Measurements from ENCODE around the gene RAB40C. TPM values are rescaled to one million over a fixed set of nuclear protein-coding genes. Genes with fewer than 3 reads are reported as not detected.

RAB40C gene
- total RNA-seq, 1 experiment from 2014 or later: 22.5 TPM

DNA sequence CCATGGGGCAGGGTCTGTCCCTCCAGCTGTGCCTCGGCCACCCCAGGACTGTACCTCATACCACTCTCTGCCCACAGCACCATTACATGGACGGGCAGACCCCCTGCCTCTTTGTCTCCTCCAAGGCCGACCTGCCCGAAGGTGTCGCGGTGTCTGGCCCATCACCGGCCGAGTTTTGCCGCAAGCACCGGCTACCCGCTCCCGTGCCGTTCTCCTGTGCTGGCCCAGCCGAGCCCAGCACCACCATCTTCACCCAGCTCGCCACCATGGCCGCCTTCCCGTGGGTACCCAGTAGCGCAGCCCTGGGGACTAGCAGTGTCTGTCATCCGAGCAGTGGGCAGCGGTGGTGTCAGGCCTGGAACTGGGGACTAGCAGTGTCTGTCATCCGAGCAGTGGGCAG lies 83.0 kb downstream of the RAB40C start (continued):
- TF ChIP-seq, protein P1, sequence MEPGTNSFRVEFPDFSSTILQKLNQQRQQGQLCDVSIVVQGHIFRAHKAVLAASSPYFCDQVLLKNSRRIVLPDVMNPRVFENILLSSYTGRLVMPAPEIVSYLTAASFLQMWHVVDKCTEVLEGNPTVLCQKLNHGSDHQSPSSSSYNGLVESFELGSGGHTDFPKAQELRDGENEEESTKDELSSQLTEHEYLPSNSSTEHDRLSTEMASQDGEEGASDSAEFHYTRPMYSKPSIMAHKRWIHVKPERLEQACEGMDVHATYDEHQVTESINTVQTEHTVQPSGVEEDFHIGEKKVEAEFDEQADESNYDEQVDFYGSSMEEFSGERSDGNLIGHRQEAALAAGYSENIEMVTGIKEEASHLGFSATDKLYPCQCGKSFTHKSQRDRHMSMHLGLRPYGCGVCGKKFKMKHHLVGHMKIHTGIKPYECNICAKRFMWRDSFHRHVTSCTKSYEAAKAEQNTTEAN (CRISPR knock-in tag; IDR thresholded peaks at IDR 0.05): no peak
- TF ChIP-seq RELA (CRISPR knock-in tag; IDR thresholded peaks at IDR 0.05; ENCODE audit: borderline replicate concordance) (no peak), TCF7 (CRISPR knock-in tag; IDR thresholded peaks at IDR 0.05; ENCODE audit: low read depth) (no peak), FOXJ3 (CRISPR knock-in tag; IDR thresholded peaks at IDR 0.05; ENCODE audit: borderline replicate concordance) (no peak)
- TF ChIP-seq, protein P2, sequence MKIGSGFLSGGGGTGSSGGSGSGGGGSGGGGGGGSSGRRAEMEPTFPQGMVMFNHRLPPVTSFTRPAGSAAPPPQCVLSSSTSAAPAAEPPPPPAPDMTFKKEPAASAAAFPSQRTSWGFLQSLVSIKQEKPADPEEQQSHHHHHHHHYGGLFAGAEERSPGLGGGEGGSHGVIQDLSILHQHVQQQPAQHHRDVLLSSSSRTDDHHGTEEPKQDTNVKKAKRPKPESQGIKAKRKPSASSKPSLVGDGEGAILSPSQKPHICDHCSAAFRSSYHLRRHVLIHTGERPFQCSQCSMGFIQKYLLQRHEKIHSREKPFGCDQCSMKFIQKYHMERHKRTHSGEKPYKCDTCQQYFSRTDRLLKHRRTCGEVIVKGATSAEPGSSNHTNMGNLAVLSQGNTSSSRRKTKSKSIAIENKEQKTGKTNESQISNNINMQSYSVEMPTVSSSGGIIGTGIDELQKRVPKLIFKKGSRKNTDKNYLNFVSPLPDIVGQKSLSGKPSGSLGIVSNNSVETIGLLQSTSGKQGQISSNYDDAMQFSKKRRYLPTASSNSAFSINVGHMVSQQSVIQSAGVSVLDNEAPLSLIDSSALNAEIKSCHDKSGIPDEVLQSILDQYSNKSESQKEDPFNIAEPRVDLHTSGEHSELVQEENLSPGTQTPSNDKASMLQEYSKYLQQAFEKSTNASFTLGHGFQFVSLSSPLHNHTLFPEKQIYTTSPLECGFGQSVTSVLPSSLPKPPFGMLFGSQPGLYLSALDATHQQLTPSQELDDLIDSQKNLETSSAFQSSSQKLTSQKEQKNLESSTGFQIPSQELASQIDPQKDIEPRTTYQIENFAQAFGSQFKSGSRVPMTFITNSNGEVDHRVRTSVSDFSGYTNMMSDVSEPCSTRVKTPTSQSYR (CRISPR knock-in tag; IDR thresholded peaks at IDR 0.05): no peak
- TF ChIP-seq, protein P3, sequence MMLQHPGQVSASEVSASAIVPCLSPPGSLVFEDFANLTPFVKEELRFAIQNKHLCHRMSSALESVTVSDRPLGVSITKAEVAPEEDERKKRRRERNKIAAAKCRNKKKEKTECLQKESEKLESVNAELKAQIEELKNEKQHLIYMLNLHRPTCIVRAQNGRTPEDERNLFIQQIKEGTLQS (CRISPR knock-in tag; conservative IDR thresholded peaks at IDR 0.05): no peak

DNA sequence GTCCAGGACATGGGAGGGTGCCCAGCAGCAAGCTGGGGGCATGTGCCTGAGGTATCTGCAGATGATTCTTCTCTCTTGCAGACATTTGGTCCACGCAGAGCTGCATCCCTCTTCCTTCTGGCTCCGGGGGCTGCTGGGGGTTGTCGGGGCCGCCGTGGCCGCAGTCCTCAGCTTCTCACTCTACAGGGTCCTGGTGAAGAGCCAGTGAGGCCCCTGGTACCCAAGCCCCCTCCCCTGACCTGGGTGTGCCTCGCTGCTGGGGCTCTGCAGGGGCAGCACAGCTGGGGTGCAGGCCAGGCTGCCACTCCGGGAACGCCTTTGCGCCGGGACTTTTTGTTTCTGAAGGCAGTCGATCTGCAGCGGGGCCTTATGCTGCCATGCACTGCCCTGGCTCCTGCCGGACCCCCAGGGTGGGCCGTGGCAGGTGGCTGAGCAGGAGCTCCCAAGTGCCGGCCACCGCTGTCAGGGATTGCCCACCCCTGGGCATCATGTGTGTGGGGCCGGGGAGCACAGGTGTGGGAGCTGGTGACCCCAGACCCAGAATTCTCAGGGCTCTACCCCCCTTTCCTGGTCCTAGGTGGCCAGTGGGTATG lies 83.6 kb downstream of the RAB40C start:
- ChIA-PET POLR2A (no interaction called here), CTCF (interaction anchor here (0.5 to 0.6 kb wide), 2 partner anchors 19 to 289 kb away, joined by 3 to 5 read pairs; no protein-coding TSS in a partner anchor)
- no peaks in the 10 kb centered on the region for H3K27me3 Mint-ChIP-seq (ENCODE audit: low read depth)
- no peak overlapping the region for H3K27ac Mint-ChIP-seq
- peaks cover 11% of the 10 kb centered on the region for H3K36me3 Mint-ChIP-seq
- ATAC-seq: no peak
- H3K9me3 Mint-ChIP-seq: no peaks in the 10 kb centered on the region
- DNase-seq (ENCODE audit: low spot score): no peak
- H3K4me1 Mint-ChIP-seq: peaks cover 12% of the 10 kb centered on the region
- H3K4me3 Mint-ChIP-seq: no peak overlapping the region
- TF ChIP-seq, protein P4, sequence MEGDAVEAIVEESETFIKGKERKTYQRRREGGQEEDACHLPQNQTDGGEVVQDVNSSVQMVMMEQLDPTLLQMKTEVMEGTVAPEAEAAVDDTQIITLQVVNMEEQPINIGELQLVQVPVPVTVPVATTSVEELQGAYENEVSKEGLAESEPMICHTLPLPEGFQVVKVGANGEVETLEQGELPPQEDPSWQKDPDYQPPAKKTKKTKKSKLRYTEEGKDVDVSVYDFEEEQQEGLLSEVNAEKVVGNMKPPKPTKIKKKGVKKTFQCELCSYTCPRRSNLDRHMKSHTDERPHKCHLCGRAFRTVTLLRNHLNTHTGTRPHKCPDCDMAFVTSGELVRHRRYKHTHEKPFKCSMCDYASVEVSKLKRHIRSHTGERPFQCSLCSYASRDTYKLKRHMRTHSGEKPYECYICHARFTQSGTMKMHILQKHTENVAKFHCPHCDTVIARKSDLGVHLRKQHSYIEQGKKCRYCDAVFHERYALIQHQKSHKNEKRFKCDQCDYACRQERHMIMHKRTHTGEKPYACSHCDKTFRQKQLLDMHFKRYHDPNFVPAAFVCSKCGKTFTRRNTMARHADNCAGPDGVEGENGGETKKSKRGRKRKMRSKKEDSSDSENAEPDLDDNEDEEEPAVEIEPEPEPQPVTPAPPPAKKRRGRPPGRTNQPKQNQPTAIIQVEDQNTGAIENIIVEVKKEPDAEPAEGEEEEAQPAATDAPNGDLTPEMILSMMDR (IDR thresholded peaks at IDR 0.05): no peak
- TF ChIP-seq, protein P5, sequence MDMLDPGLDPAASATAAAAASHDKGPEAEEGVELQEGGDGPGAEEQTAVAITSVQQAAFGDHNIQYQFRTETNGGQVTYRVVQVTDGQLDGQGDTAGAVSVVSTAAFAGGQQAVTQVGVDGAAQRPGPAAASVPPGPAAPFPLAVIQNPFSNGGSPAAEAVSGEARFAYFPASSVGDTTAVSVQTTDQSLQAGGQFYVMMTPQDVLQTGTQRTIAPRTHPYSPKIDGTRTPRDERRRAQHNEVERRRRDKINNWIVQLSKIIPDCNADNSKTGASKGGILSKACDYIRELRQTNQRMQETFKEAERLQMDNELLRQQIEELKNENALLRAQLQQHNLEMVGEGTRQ (CRISPR knock-in tag; IDR thresholded peaks at IDR 0.05): no peak
- no peak for TF ChIP-seq ZNF423 (CRISPR knock-in tag; IDR thresholded peaks at IDR 0.05)
- TF ChIP-seq NR2C2 (CRISPR knock-in tag; IDR thresholded peaks at IDR 0.05): no peak
- no peak for TF ChIP-seq ATF1 (CRISPR knock-in tag; IDR thresholded peaks at IDR 0.05)
- TF ChIP-seq, protein P3 (CRISPR knock-in tag; conservative IDR thresholded peaks at IDR 0.05): no peak

DNA sequence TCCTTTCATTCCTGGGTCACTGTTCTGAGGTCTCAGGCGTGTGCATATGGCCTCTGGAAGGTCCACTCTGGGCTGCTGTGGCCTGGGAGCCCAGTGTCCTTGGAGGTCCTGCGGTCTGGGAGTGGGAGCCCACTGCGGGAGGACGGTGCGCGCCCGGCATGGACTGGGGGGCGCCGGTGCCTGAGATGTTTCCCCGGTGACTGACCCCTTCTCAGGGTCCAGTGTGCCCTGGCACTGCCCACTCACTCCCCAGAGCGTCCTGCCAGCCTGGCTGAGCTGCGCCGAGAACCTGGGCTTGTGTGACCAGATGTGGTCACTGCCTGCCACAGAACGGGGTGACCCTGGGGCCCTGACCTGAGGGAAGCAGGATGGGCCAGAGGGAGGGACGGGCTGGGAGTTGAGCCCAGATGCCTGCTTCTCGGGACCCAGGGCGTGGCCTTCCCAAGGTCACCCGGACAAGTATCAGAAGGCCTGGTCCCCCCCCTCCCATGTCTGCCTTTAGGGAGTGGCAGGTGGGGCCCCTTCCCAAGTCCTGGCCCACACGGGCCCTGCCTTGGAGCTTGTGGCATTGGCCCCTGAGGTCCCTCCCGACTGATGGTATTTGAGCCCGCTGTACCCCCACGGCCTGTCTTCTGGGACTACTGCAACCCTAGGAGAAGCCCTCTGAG lies 84.5 kb downstream of the RAB40C start:
- Mint-ChIP-seq H3K9me3 (no peaks in the 10 kb centered on the region), H3K4me3 (peak overlapping the region; percentile 70; the same call in 1 of the 2 replicates), H3K27me3 (ENCODE audit: low read depth) (no peaks in the 10 kb centered on the region), H3K36me3 (peaks cover 11% of the 10 kb centered on the region), H3K4me1 (peaks cover 13% of the 10 kb centered on the region), H3K27ac (0 out of 2 replicates have a peak overlapping the region, but pooled peaks have one; percentile 27)
- ChIA-PET POLR2A (interaction anchor here (0.5 to 1.5 kb wide), 2 partner anchors 26 to 1560 kb away, joined by 3 to 4 read pairs; no protein-coding TSS in a partner anchor), CTCF (interaction anchor here (0.5 to 2.8 kb wide), 16 partner anchors 9 to 290 kb away, joined by 3 to 16 read pairs (median 4); partner anchors contain the start of genes METTL26, WDR90 and WFIKKN1)
- DNase-seq (ENCODE audit: low spot score) (no peak), ATAC-seq (no peak)
- TF ChIP-seq CREM (CRISPR knock-in tag; IDR thresholded peaks at IDR 0.05) (no peak), TEAD4 (CRISPR knock-in tag; IDR thresholded peaks at IDR 0.05) (no peak), ESRRA (CRISPR knock-in tag; IDR thresholded peaks at IDR 0.05; ENCODE audit: borderline replicate concordance) (0 out of 2 replicates have a peak, but pooled peaks have one; percentile 4)
- TF ChIP-seq, protein P3 (CRISPR knock-in tag; conservative IDR thresholded peaks at IDR 0.05): no peak
- TF ChIP-seq, protein P6, sequence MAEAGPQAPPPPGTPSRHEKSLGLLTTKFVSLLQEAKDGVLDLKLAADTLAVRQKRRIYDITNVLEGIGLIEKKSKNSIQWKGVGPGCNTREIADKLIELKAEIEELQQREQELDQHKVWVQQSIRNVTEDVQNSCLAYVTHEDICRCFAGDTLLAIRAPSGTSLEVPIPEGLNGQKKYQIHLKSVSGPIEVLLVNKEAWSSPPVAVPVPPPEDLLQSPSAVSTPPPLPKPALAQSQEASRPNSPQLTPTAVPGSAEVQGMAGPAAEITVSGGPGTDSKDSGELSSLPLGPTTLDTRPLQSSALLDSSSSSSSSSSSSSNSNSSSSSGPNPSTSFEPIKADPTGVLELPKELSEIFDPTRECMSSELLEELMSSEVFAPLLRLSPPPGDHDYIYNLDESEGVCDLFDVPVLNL (CRISPR knock-in tag; IDR thresholded peaks at IDR 0.05; ENCODE audit: borderline replicate concordance, low read depth): 0 out of 2 replicates have a peak, but pooled peaks have one; percentile 22

Measured in WTC11 (cell line).